ENCODE results near the gene TPPP.
"Not testable (repeated sequence)": the region's sequence is repeated elsewhere in the genome, so short reads cannot be mapped to it uniquely, and the experiment has no call there.

- TF ChIP-seq CTCF, POLR2A, EP300 (IDR thresholded peaks at IDR 0.05): not testable (repeated sequence)
Observed at GRCh38 chr5:682651-683358, 10.3 kb downstream of the TPPP start.

All from ovary (tissue), 3 donors.